ENCODE measurements around the gene IKZF3. TPM values are rescaled to one million over a fixed set of nuclear protein-coding genes. Genes with fewer than 3 reads are reported as not detected.

IKZF3 gene
- total and polyA plus RNA-seq, 10 of the 15 experiments (the other 5 are each of a cell fraction or from before 2014, with no cell fraction given), result 5.5 to 98.2 (median 47.6) TPM

GRCh38 chr17:39752241-39752881 lies 111.8 kb downstream of the IKZF3 start:
- FAIRE-seq (no peak), DNase-seq (ENCODE audit: low read depth, low spot score) (no peak), ATAC-seq (no peak)
- TF ChIP-seq ATF7 (IDR thresholded peaks at IDR 0.05; ENCODE audit: low read depth), result 0 out of 2 replicates have a peak, but pooled peaks have one; percentile 48
- no peak for TF ChIP-seq NKRF (conservative IDR thresholded peaks at IDR 0.05)
- RAD21 ChIA-PET (ENCODE audit: unreplicated experiment), result interaction anchor here (0.8 to 2.7 kb wide), 6 partner anchors 22 to 228 kb away, joined by 3 to 23 read pairs (median 4); partner anchors contain the start of genes IKZF3 and MIEN1
- SMC1A ChIA-PET (ENCODE audit: uncharacterized antibody, unreplicated experiment), result interaction anchor here (0.6 to 1.9 kb wide), 7 partner anchors 22 to 131 kb away, joined by 3 to 9 read pairs (median 6); partner anchors contain the start of gene MIEN1
- no peak overlapping the region for H3K9ac ChIP-seq (ENCODE audit: control insufficient read depth, insufficient read depth, low read length)
- in situ Hi-C loops (cut with MboI), result loop anchor here (5.0 kb wide), 1 partner anchor 130 kb away; no protein-coding TSS in a partner anchor
- WGBS (ENCODE audit: insufficient coverage, insufficient replicate concordance, low lambda C conversion rate, missing lambda C conversion rate), result 93% methylated on average over 12 of the region's 13 CpGs
- H3K79me2 ChIP-seq (ENCODE audit: control insufficient read depth, insufficient read depth, low read length), result peaks cover 15% of the 10 kb centered on the region
- H3K36me3 ChIP-seq (ENCODE audit: control insufficient read depth in 2 of 2, insufficient read depth in 2 of 2, low read length in 1 of 2), result no peaks in the 10 kb centered on the region
- H3K4me1 ChIP-seq (ENCODE audit: control insufficient read depth, insufficient read depth, low read length), result peaks cover 33% of the 10 kb centered on the region
- H3K27me3 ChIP-seq (replicated peaks in 1 of 2; ENCODE audit: control insufficient read depth in 2 of 2, insufficient read depth in 2 of 2, low read length in 1 of 2), result no peaks in the 10 kb centered on the region
- POLR2A ChIA-PET, result interaction anchor here (0.9 kb wide), 1 partner anchor 23 kb away, joined by 3 read pairs; no protein-coding TSS in a partner anchor
- intact Hi-C loops (cut with micrococcal nuclease; ENCODE audit: unreplicated experiment), result loop anchor here (5.0 kb wide), 1 partner anchor 115 kb away; the partner anchor contains the start of gene STARD3
- CTCF ChIA-PET, result interaction anchor here (1.0 to 5.0 kb wide), 16 partner anchors 8 to 546 kb away, joined by 3 to 39 read pairs (median 4); partner anchors contain the start of gene MIEN1
- H4K20me1 ChIP-seq (ENCODE audit: control insufficient read depth, insufficient read depth), result no peaks in the 10 kb centered on the region
- no peaks in the 10 kb centered on the region for H3K9me3 ChIP-seq (replicated peaks; ENCODE audit: control insufficient read depth, insufficient read depth, low read length)
- H3K4me2 ChIP-seq (ENCODE audit: control insufficient read depth, insufficient read depth), result peak overlapping the region; percentile 86; the same call in 1 of the 2 replicates
- BruUV-seq (replicated peaks), result no TSS peak
- no peak overlapping the region for H3K4me3 ChIP-seq
- no peak overlapping the region for H3K27ac ChIP-seq (ENCODE audit: control insufficient read depth, insufficient read depth)
- no peak overlapping the region for H2AFZ ChIP-seq (ENCODE audit: control insufficient read depth, low read depth, low read length)
